Adipocyte (in vitro differentiated cells): ENCODE measurements around the gene TAF7L.

Experiments used
- DNase-seq: peaks from one replicate; pipeline ENCODE4 v3.0.0-alpha.2; 2015; ENCODE audit warnings: low read depth
- H3K27me3 ChIP-seq: replicated peaks from 2 replicates; pipeline ENCODE4 v1.7.0; 2013; ENCODE audit warnings: mild to moderate bottlenecking, low read length, moderate library complexity; ENCODE audit not compliant: control insufficient read depth, insufficient read depth
- H3K36me3 ChIP-seq: 2 replicates; pipeline ENCODE4 v1.7.0; 2013; ENCODE audit warnings: low read length, mild to moderate bottlenecking, moderate library complexity; ENCODE audit not compliant: control insufficient read depth, insufficient read depth, severe bottlenecking
- H3K4me1 ChIP-seq: 2 replicates; pipeline ENCODE4 v1.7.0; 2013; ENCODE audit warnings: mild to moderate bottlenecking, low read length, moderate library complexity; ENCODE audit not compliant: control insufficient read depth, insufficient read depth
- H3K4me3 ChIP-seq: 2 replicates; pipeline ENCODE4 v1.7.0; 2013; ENCODE audit warnings: mild to moderate bottlenecking, low read length, moderate library complexity
- H3K9ac ChIP-seq: 2 replicates; pipeline ENCODE4 v1.7.0; 2013; ENCODE audit warnings: mild to moderate bottlenecking, low read length, moderate library complexity
- H3K9me3 ChIP-seq: 2 replicates; pipeline ENCODE4 v1.7.0; 2013; ENCODE audit warnings: mild to moderate bottlenecking, low read length, moderate library complexity; ENCODE audit not compliant: control insufficient read depth

Gene TAF7L

GRCh38 chrX:101220662-101221260 is 70.4 kb downstream of the TAF7L start:
- H3K9ac ChIP-seq, result no peak overlapping the region
- no peaks in the 10 kb centered on the region for H3K36me3 ChIP-seq
- no peaks in the 10 kb centered on the region for H3K4me1 ChIP-seq
- no peaks in the 10 kb centered on the region for H3K9me3 ChIP-seq
- no peak for DNase-seq
- H3K4me3 ChIP-seq, result no peak overlapping the region
- peaks cover 7% of the 10 kb centered on the region for H3K27me3 ChIP-seq

DNA sequence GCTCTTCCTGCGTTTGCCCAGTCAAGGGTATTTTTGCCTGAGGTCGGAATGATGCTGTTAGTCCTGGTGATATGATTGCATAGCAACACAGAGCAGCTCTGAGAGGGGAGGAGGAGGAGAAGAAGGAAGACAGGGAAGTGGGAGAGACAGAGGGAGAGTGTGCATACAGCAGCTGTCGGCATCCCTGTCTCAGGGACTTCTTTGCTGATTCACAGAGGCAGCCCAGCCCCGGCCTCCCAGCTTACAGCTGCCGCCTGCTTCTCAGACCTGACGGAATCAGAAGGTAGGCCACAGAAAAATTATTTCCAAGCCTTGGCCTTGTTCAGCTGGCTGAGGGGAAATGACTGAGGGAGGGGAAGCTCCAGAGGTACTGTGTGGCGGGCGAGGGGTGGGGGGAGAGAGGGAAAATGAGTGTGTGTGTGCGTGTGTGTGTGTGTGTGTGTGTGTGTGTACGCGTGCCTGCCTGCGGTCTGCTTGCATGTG is 71.2 kb downstream of the TAF7L start:
- no peaks in the 10 kb centered on the region for H3K4me1 ChIP-seq
- peak; percentile 59 for DNase-seq
- H3K27me3 ChIP-seq, result peaks cover 7% of the 10 kb centered on the region
- H3K36me3 ChIP-seq, result no peaks in the 10 kb centered on the region
- H3K4me3 ChIP-seq, result no peak overlapping the region
- no peaks in the 10 kb centered on the region for H3K9me3 ChIP-seq
- H3K9ac ChIP-seq, result no peak overlapping the region

DNA sequence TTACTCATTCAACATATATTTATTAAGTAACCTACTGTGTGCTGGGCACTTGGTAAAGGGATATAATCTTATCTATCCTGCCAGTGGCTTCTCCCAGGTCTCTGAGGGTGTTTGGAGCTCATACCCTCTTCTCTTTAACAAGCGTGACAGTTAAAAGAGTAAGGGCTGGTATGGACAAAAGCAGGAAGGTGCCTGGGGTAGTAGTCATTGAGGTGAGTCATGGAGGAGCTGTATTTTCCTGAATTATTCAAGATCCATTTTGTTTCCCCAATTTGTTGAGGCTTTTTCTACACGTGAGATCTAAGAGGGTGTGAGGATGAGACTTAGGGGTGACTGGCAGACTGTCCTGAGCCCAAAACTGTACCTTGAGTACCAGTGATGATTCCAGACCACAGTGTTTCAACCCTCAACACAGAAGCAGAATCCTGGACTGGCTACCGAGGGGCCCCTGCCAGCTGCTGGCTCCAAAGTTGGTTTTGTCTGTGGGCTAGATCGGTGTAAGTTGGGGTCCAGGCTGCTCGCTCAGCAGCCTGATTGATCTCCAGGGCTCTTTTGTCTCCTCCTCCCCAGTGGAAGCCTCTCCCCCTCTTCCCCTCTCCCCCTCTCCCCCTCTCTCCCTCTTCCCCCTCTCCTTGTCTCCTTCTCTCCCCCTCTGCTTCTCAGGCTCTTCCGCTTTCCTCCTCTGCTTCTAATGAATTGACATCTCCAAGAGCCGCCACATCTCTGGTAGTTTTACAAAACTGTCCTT is 71.8 kb downstream of the TAF7L start, which contains the start of gene DRP2:
TSS of gene DRP2 (plus strand) at position 671 of the 748 bp plus-strand sequence. CDS start 11,862 bp downstream, outside the sequence.
- no peaks in the 10 kb centered on the region for H3K9me3 ChIP-seq
- H3K27me3 ChIP-seq, result peaks cover 7% of the 10 kb centered on the region
- H3K36me3 ChIP-seq, result no peaks in the 10 kb centered on the region
- peak; percentile 34 for DNase-seq
- H3K4me3 ChIP-seq, result no peak within 1 kb of the TSS
- no peak within 1 kb of the TSS for H3K9ac ChIP-seq
- H3K4me1 ChIP-seq, result no peaks in the 10 kb centered on the region
